Measurements from ENCODE around the gene CSNK2A3.
"Not testable (repeated sequence)": the region's sequence is repeated elsewhere in the genome, so short reads cannot be mapped to it uniquely, and the experiment has no call there.

The CSNK2A3 gene

GRCh38 chr11:11352878-11353277 is at the start of gene CSNK2A3:
Gene CSNK2A3, minus strand, starts transcription at chr11:11353250. Its CDS starts 131 bp downstream, at chr11:11353119.
- DNase-seq, result not testable (repeated sequence)

GRCh38 chr11:11401960-11402535 is 49.0 kb upstream of the CSNK2A3 start:
- DNase-seq, result no peak

GRCh38 chr11:11400635-11401232 is 47.7 kb upstream of the CSNK2A3 start:
- no peak for DNase-seq

GRCh38 chr11:11400121-11400520 is 47.1 kb upstream of the CSNK2A3 start:
- no peak for DNase-seq

- no peak for DNase-seq
Measured at GRCh38 chr11:11397781-11398180, 44.7 kb upstream of the CSNK2A3 start.

- no peak for DNase-seq
Measured at GRCh38 chr11:11397036-11397415, 44.0 kb upstream of the CSNK2A3 start.

GRCh38 chr11:11396301-11397035 is 43.4 kb upstream of the CSNK2A3 start:
- peak; percentile 46 for DNase-seq

- DNase-seq, result no peak
Measured at GRCh38 chr11:11395126-11395525, 42.1 kb upstream of the CSNK2A3 start.

GRCh38 chr11:11394241-11394640 is 41.2 kb upstream of the CSNK2A3 start:
- DNase-seq, result no peak

- DNase-seq, result peak; percentile 9
Measured at GRCh38 chr11:11391796-11392463, 38.9 kb upstream of the CSNK2A3 start.

- no peak for DNase-seq
Measured at GRCh38 chr11:11391169-11391568, 38.1 kb upstream of the CSNK2A3 start.

GRCh38 chr11:11390068-11390771 is 37.2 kb upstream of the CSNK2A3 start:
- no peak for DNase-seq

GRCh38 chr11:11389238-11389637 is 36.2 kb upstream of the CSNK2A3 start:
- no peak for DNase-seq

- no peak for DNase-seq
Measured at GRCh38 chr11:11387622-11388305, 34.7 kb upstream of the CSNK2A3 start.

GRCh38 chr11:11387207-11387606 is 34.2 kb upstream of the CSNK2A3 start:
- no peak for DNase-seq

- DNase-seq, result no peak
Measured at GRCh38 chr11:11384829-11385228, 31.8 kb upstream of the CSNK2A3 start.

GRCh38 chr11:11383995-11384394 is 30.9 kb upstream of the CSNK2A3 start:
- no peak for DNase-seq

GRCh38 chr11:11382858-11383532 is 29.9 kb upstream of the CSNK2A3 start:
- DNase-seq, result no peak

- no peak for DNase-seq
Measured at GRCh38 chr11:11381471-11382105, 28.5 kb upstream of the CSNK2A3 start.

- no peak for DNase-seq
Measured at GRCh38 chr11:11380883-11381282, 27.8 kb upstream of the CSNK2A3 start.

GRCh38 chr11:11380340-11380739 is 27.3 kb upstream of the CSNK2A3 start:
- DNase-seq, result no peak
